GM19328 (cell line): ENCODE measurements around the gene MYBPC3.

Source experiments
- ATAC-seq: cut with Tn5 transposase; IDR thresholded peaks from one replicate; pipeline ENCODE4 v1.9.1; 2021; ENCODE audit warnings: mild to moderate bottlenecking, moderate library complexity; ENCODE audit not compliant: unreplicated experiment

MYBPC3 gene

GRCh38 chr11:47359162-47359561 is 6.7 kb upstream of the MYBPC3 start:
- ATAC-seq, result no peak

- ATAC-seq, result no peak
Observed at GRCh38 chr11:47358731-47359051, 6.2 kb upstream of the MYBPC3 start.

- no peak for ATAC-seq
Observed at GRCh38 chr11:47357985-47358730, 5.7 kb upstream of the MYBPC3 start.

- ATAC-seq, result no peak
Observed at GRCh38 chr11:47356998-47357329, 4.5 kb upstream of the MYBPC3 start.

- ATAC-seq, result no peak
Observed at GRCh38 chr11:47356129-47356997, 3.9 kb upstream of the MYBPC3 start.

DNA sequence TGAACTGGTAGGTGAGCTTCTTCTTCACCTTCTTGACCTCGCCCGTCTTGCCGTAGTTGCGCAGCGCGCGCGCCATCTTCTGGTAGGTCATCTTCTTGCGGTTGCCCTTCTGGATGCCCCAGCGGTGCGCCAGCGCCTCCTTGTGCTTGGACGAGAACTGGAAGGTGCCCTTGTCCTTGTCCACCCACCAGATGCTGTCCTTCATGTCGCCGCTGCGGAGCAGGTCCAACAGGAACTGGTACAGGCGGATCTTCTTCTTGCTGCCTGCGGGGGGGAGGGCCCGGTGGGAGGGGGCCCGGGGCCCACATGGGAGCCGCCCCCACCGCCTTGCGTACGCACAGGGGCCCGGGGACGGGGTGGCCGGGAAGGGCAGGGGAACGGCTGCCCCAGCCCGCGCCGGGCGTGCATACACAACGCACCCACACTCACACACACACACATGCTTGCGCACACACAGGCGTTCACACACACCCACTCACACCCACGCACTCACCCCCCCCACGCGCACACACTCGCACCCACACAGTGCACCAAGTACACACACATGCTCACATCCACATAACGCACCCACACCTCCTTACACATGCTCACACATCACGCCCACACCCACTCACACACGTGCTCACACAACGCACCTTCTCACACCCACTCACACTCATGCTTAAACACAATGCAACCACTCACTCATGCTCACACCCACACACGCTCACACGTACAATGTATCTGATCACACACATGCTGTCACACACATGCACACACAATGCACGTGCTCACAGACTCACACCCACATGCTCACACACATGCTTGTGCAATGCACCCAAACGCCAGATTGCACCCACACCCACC is 3.0 kb upstream of the MYBPC3 start:
- ATAC-seq, result no peak

DNA sequence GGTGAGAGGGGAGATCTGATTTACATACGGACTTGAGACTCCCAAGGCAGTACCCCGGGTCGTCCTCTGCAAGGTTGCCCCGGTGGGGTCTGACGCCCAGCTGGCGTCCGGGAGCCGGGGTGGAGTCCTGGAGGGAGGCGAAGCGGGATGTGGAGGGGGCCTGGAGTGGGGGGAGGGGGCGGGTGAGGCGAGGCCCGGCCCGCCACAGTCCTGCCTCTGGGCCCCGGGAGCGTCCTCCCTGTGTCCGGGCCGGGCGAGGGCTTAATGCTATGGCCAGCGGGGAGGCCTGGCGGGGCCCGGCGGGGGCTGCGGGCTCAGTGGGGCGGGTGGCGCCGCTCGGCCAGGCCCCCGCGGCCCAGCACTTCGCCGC is 2.4 kb upstream of the MYBPC3 start:
- ATAC-seq, result no peak

- no peak for ATAC-seq
Observed at GRCh38 chr11:47353978-47354774, 1.7 kb upstream of the MYBPC3 start.

GRCh38 chr11:47351156-47352126 is 1.1 kb downstream of the MYBPC3 start:
- no peak for ATAC-seq

DNA sequence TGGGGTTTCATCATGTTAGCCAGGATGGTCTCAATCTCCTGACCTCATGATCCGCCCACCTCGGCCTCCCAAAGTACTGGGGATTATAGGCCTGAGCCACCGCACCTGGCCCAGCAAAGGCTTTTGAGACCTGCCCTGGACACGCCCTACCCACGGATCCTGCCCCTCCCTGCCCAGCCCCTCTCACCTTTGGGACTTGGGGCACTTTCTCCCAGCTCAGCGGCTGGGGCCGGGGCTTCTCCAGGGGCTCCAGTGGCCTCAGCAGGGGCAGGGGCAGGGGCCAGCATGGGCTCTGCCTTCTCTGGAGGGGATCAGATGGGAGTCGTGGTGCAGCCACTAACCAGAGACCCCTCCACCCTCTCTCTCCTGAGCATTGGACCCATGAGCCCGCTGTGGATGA is 2.2 kb downstream of the MYBPC3 start:
- no peak for ATAC-seq

GRCh38 chr11:47349521-47350095 is 2.9 kb downstream of the MYBPC3 start:
- ATAC-seq, result no peak

- ATAC-seq, result no peak
Observed at GRCh38 chr11:47348859-47349258, 3.6 kb downstream of the MYBPC3 start.

DNA sequence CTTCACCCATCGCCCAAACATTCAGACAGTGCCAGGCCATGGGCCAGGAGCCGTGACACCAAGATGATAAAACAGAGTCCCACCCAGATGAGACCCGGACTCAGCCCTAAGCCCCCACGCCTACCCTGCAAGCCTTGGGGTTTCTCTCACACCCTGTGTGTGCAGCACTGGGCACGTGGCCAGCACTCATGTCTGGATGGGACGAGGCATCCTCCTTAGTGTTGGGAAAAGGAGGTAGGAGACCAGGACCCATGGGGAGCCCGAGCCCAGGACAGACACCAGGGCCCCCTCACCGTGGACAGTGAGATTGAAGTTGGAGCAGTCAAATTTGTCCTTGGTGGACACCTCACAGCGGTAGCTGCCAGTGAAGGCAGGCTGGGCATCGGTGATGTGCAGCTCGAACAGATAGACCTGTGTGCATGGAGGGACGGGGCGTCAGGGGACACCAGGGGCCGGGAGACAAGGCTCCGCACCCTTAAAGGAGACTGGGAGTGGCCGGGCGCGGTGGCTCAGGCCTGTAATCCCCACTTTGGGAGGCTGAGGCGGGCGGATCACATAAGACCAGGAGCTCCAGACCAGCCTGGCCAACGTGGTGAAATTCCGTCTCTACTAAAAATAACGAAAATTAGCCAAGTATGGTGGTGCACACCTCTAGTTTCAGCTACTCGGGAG is 4.2 kb downstream of the MYBPC3 start:
- no peak for ATAC-seq

DNA sequence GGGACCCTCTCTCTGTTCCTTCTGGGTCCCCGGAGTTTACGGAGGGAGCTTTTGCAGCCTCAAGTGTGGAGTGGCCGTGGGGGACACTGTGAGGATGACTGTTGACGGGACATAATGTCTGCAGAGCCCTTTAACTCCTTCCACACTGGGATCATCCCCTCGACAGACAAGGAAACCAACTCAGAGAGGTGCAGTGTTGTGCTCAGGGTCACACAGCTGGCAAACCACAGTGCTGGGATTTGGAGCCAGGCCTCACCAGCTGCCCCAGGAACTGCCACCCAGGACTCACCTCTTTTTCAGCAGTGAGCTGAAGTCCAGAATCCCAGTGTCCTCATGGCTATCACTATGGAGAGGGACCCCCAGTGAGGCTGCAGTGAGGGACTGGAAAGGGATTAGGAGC is 5.4 kb downstream of the MYBPC3 start:
- no peak for ATAC-seq

DNA sequence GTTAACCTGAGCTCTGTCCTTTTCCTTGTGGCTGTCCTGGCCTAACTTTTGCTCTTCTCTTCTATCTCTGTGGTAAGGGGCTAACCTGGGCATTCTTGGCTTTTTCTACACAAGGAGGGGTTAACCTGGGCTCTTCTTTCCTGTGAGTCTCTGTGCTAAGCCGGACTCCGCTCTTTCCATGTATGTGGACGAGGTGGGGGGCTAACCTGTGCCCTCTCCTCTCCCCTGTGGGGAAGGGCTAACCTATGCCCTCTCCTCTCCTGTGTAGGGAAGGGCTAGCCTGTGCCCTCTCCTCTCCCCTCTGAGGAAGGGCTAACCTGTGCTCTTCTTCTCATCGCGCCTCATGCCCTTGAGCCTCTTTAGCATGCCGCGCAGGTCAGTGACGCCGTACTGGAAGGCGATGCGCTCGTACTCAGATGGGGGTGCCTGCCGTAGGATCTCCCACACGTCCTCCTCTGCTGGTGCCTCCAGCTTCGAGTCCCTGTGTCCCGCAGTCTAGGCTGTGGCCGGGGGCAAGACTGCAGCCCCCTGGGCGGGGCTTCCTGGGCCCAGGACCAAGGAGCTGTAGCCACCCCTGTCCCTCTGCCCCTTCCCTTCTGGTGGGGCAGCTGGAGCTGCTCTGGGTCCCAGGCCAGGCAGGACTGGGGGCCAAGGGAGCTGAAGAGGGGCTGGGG is 6.5 kb downstream of the MYBPC3 start:
- no peak for ATAC-seq

GRCh38 chr11:47342854-47343253 is 9.6 kb downstream of the MYBPC3 start:
- no peak for ATAC-seq

GRCh38 chr11:47342036-47342803 is 10.3 kb downstream of the MYBPC3 start:
- no peak for ATAC-seq
